MM.1S (cell line): ENCODE measurements around the gene PRRX2.

ENCODE experiments used
- EZH2phosphoT487 ChIP-seq: fragments of 300-600 bp; sonication (generic); IDR thresholded peaks from 2 replicates; pipeline ENCODE4 v1.6.1; 2018; ENCODE audit warnings: antibody characterized with exemption, low read length
- TF ChIP-seq, protein P1 (sequence below): fragments of 300-600 bp; sonication (generic); IDR thresholded peaks from 2 replicates; pipeline ENCODE4 v1.5.1; 2016; ENCODE audit warnings: antibody characterized with exemption, low read length, mixed read lengths

DNA sequence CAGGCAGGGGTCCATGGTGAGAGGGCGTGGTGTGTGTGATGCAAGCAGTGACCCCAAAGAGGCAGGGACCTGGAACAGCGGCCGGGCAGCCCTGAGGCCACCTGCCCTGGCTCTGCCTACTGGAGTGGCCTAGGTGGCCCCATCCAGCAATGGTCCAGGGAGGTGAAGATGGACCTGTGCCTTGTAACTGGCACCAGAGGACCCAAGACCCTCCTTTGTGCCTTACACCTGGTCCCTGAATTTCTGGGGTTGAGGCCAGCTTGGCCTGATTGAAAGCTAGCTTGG is 44.7 kb downstream of the PRRX2 start:
- TF ChIP-seq, protein P1, sequence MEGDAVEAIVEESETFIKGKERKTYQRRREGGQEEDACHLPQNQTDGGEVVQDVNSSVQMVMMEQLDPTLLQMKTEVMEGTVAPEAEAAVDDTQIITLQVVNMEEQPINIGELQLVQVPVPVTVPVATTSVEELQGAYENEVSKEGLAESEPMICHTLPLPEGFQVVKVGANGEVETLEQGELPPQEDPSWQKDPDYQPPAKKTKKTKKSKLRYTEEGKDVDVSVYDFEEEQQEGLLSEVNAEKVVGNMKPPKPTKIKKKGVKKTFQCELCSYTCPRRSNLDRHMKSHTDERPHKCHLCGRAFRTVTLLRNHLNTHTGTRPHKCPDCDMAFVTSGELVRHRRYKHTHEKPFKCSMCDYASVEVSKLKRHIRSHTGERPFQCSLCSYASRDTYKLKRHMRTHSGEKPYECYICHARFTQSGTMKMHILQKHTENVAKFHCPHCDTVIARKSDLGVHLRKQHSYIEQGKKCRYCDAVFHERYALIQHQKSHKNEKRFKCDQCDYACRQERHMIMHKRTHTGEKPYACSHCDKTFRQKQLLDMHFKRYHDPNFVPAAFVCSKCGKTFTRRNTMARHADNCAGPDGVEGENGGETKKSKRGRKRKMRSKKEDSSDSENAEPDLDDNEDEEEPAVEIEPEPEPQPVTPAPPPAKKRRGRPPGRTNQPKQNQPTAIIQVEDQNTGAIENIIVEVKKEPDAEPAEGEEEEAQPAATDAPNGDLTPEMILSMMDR = no peak
- no peak for TF ChIP-seq EZH2phosphoT487
